ENCODE data around the gene ZNF618. TPM values are rescaled to one million over a fixed set of nuclear protein-coding genes. Genes with fewer than 3 reads are reported as not detected.

Gene ZNF618
- total and polyA plus RNA-seq, 2 experiments from 2014 or later = 20.0 to 26.0 TPM

DNA sequence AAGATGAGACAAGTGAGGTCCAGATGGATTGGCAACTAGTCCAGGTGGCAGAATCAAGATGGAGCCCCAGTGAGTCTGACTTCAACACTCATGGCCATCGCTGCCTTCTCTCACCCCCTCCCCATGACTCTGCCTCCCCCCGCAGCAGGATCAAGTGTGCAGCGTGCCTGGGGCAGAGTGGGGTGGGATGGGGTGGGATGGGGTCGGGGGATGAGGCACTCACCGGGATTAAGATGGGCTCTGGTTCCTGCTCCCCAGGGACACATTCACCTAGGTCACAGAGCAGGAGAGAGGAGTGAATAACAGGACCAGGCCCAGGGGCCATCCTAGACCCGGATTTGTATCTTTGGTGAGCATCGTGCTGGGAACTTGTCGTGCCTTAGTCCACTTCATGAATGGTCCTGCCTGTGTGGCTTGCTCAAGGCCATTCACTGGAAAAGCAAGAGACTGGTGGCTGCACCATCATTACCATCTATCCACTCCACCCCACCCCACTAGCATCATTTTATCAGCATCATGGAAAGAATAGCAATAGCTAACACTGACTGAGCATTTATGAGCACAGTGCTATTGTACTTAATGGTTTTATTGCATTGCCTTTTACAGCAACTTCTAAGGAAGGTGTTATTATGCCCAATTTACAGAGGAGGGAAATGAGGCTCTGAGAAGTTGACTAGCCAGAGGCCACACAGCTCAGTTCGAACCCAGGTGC lies 193.5 kb downstream of the ZNF618 start:
- H3K27me3 ChIP-seq = no peaks in the 10 kb centered on the region
- H3K27ac ChIP-seq = no peak overlapping the region
- no peaks in the 10 kb centered on the region for H3K9me3 ChIP-seq (ENCODE audit: low read depth)
- H3K4me3 ChIP-seq = no peak overlapping the region
- no peaks in the 10 kb centered on the region for H3K4me1 ChIP-seq (ENCODE audit: low read depth)
- no peak for DNase-seq (ENCODE audit: low read depth in 1 of 2, low spot score in 1 of 2)
- H3K36me3 ChIP-seq = no peaks in the 10 kb centered on the region
- TF ChIP-seq, protein P1, sequence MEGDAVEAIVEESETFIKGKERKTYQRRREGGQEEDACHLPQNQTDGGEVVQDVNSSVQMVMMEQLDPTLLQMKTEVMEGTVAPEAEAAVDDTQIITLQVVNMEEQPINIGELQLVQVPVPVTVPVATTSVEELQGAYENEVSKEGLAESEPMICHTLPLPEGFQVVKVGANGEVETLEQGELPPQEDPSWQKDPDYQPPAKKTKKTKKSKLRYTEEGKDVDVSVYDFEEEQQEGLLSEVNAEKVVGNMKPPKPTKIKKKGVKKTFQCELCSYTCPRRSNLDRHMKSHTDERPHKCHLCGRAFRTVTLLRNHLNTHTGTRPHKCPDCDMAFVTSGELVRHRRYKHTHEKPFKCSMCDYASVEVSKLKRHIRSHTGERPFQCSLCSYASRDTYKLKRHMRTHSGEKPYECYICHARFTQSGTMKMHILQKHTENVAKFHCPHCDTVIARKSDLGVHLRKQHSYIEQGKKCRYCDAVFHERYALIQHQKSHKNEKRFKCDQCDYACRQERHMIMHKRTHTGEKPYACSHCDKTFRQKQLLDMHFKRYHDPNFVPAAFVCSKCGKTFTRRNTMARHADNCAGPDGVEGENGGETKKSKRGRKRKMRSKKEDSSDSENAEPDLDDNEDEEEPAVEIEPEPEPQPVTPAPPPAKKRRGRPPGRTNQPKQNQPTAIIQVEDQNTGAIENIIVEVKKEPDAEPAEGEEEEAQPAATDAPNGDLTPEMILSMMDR (IDR thresholded peaks at IDR 0.05; ENCODE audit: low read depth, low read length) = no peak

DNA sequence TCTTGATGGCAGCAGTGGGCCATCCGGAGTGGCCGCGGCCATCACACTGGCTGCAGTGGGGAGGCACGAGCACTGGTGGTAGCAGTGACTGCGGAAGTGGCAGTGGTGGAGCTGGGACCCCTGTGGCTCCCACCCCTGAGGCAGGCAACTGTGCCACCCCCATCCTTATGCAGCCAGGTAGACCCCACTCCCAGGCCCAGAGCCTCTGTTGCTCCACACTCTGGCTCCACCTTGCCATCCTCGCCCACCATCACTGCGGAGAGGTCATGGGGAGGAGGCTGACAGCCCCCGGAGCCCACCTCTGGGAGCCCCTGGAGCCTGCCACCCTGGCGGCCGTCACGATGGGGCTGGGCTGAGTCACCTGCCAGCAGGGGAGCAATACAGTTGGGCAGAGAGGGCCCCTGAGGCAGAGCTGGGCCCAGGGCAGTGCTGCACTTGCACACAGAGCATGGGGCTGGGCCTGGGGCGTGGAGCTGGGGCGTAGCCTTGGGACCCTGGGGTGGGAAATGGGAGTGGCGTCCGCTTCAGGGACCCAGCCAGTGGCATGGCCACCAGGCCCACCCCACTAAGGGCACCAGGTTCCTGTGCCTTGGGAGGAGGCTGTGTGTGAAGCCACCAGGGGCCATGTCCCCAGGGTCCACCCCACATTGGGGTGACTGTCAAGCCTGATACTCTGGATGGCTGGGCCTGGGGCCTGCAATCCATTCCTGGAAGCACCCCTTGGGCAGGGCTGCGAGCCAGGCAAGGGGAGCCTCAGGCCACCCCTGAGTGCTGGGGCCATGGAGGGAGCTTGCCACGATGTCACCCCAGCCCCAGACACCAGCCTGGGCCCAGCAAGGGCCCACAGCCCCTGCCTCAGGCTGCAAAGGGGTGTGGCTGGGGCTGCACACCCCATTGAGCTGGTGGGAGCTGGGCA lies 194.3 kb downstream of the ZNF618 start:
- H3K4me3 ChIP-seq = no peak overlapping the region
- H3K9me3 ChIP-seq (ENCODE audit: low read depth) = no peaks in the 10 kb centered on the region
- H3K4me1 ChIP-seq (ENCODE audit: low read depth) = no peaks in the 10 kb centered on the region
- no peak for DNase-seq (ENCODE audit: low read depth in 1 of 2, low spot score in 1 of 2)
- TF ChIP-seq, protein P1 (IDR thresholded peaks at IDR 0.05; ENCODE audit: low read depth, low read length) = no peak
- peaks cover 3% of the 10 kb centered on the region for H3K27me3 ChIP-seq
- H3K27ac ChIP-seq = no peak overlapping the region
- no peaks in the 10 kb centered on the region for H3K36me3 ChIP-seq

DNA sequence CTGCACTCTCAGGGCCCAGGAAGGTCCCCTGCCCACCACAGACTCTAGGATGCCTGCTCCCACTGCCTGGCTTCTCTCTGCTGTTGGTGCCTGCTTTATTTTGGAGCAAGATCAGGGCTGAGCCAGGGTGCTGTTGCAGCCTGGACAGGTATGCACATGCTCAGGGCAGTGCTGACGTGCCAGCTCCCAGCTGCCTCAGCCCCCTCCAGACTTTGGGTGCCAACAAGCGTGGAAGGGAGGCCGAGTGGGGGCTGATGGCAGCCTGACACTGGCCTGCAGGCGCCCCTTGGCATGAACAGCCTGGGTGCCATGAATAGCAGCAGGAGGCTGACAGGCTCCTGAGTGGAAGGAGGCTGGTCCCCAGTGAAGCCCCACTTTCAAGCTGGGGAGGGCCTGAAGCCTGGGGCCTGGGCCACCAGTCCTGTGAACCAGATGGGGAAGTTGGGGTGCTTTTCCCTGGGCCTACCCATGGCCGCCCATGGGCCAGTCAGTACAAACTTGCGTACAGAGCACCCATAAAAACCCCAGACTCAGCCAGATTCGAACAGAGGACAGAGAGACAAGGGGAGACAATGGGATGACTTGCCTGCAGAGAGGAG lies 195.2 kb downstream of the ZNF618 start:
- Histone ChIP-seq H3K36me3 (no peaks in the 10 kb centered on the region), H3K27me3 (peaks cover 9% of the 10 kb centered on the region), H3K4me3 (no peak overlapping the region), H3K27ac (no peak overlapping the region), H3K9me3 (ENCODE audit: low read depth) (no peaks in the 10 kb centered on the region), H3K4me1 (ENCODE audit: low read depth) (no peaks in the 10 kb centered on the region)
- no peak for DNase-seq (ENCODE audit: low read depth in 1 of 2, low spot score in 1 of 2)
- TF ChIP-seq, protein P1 (IDR thresholded peaks at IDR 0.05; ENCODE audit: low read depth, low read length) = no peak

DNA sequence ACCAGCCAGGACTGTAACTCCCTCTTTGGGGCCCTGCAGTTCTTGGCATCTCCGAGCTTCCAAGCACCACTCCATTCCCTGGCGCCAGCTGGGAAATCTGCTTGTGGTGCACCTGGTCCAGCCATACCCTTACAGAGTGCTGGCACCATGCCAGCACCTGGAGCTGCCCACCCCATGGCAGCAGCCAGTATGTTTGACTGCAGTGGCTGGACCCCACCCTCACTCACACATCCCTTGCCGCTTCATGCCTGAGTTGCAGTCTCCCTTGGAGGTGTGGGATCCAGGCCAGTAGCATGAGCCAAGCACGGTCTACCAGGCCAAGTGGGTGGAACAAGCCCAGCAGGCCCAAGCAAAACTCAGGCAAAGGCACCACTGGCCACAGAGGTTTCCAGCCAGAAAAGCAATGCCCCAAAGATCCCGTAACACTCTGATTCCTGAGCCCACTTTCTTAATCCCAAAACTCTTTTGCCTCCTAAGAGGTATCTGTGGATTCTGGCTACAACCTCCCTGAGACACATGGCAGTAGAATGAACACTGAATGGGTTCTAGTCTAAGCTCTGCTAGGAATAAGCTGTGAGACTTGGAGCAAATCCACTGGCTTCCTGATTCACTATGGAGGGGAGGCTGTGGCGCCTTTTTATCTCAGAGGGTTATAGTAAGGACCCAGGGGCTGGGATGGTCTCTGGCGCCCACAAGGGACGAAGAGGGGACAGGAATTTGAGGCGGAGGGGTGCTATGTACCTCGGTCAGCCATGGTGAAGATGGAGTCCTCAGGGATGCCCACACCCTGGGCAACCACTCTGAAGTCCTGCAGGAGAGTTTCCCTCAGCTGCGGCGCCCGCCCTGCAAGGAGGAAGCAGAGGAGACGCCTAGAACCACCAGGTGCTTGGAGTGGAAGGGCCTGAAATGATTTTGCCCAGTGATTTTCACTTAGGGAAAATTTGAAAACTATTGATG lies 196.4 kb downstream of the ZNF618 start:
- Histone ChIP-seq H3K4me1 (ENCODE audit: low read depth) (no peaks in the 10 kb centered on the region), H3K27me3 (peaks cover 9% of the 10 kb centered on the region), H3K27ac (no peak overlapping the region), H3K9me3 (ENCODE audit: low read depth) (no peaks in the 10 kb centered on the region), H3K36me3 (no peaks in the 10 kb centered on the region), H3K4me3 (no peak overlapping the region)
- TF ChIP-seq, protein P1 (IDR thresholded peaks at IDR 0.05; ENCODE audit: low read depth, low read length) = no peak
- peak in 1 of 2 donors; percentile 57 for DNase-seq (ENCODE audit: low read depth in 1 of 2, low spot score in 1 of 2)

DNA sequence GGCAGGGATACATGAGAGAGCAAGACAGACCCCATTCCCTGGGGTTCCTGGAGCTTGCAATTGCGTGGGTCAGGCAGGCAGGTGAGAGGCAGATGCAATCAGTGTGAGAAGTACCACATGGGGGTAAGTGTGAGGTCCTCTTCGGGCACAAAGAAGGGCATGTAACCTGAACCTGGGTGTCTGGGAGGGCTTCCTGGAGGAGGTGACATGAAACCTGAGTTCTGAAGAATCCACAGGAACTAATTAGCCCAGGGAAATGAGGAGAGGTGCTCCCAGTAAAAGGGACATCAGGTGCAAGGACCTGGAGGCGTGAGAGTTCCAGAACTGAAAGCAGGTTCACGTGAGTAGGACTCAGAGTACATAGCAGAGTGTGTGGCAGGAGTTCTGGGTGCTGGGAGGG lies 199.5 kb downstream of the ZNF618 start:
- no peak for DNase-seq (ENCODE audit: low read depth in 1 of 2, low spot score in 1 of 2)
- Histone ChIP-seq H3K36me3 (no peaks in the 10 kb centered on the region), H3K4me3 (no peak overlapping the region), H3K27ac (no peak overlapping the region), H3K9me3 (ENCODE audit: low read depth) (no peaks in the 10 kb centered on the region), H3K27me3 (peaks cover 9% of the 10 kb centered on the region), H3K4me1 (ENCODE audit: low read depth) (no peaks in the 10 kb centered on the region)
- TF ChIP-seq, protein P1 (IDR thresholded peaks at IDR 0.05; ENCODE audit: low read depth, low read length) = no peak

Measured in cardiac muscle cell (in vitro differentiated cells and primary cell).